ENCODE data around the gene WDPCP. TPM values are rescaled to one million over a fixed set of nuclear protein-coding genes. Genes with fewer than 3 reads are reported as not detected.
"Not testable (repeated sequence)": the region's sequence is repeated elsewhere in the genome, so short reads cannot be mapped to it uniquely, and the experiment has no call there.

Gene WDPCP
- total and polyA plus RNA-seq, 9 donors: 4.0 to 29.6 (median 15.6) TPM

DNA sequence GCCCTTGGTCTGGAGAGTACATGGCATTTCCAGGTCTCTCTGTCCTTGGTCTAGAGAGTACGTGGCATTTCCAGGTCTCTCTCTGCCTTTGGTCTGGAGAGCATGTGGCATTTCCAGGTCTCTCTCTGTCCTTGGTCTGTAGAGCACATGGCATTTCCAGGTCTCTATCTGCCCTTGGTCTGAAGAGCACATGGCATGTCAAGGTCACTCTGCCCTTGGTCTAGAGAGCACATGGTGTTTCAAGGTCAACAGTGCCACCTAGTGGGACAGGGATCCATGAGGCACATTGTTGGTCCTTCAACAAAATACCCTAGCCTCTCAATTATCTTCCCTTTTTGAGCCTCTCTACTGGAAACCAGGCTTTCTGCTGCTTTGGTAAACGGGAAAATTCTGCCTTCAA, 287.4 kb downstream of the WDPCP start:
- WGBS, 3 donors: 89 to 98% (median 96%) methylated on average over 2 of the region's 2 CpGs
- intact Hi-C loops (cut with DNase I): no loop called here
- Histone ChIP-seq H3K27me3 (no peaks in the 10 kb centered on the region), H3K36me3 (no peaks in the 10 kb centered on the region), H3K9me3 (peaks cover 6 to 21% of the 10 kb centered on the region in 2 donors), H3K4me3 (no peak overlapping the region), H3K4me1 (ENCODE audit: insufficient read depth) (no peaks in the 10 kb centered on the region), H3K27ac (no peak overlapping the region)
- no peak for TF ChIP-seq POLR2A (IDR thresholded peaks at IDR 0.05)
- no peak for TF ChIP-seq EP300 (IDR thresholded peaks at IDR 0.05)
- TF ChIP-seq CTCF (IDR thresholded peaks at IDR 0.05): no peak
- DNase-seq: no peak

DNA sequence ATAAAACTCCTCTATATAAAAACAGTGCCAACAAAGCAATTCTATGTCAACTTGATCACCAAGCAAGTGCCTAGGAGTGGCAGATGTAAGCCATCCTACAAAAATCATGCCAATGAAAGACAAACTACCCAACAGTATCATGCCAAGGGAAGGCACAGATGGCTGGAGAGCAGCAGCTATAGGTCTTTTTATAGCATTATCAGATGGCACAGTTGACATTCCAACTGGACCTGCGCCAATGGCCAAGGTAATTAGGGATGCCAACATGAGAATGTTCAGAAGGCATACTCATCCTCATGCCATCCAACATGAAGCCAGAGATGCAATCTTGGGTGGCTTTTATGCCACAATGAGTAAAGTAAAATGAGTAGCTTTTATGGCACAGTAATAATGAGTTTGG, 300.3 kb downstream of the WDPCP start:
- H3K27ac ChIP-seq: no peak overlapping the region
- no peaks in the 10 kb centered on the region for H3K27me3 ChIP-seq
- no peaks in the 10 kb centered on the region for H3K4me1 ChIP-seq (ENCODE audit: insufficient read depth)
- DNase-seq: no peak
- no peak for TF ChIP-seq EP300 (IDR thresholded peaks at IDR 0.05)
- TF ChIP-seq POLR2A (IDR thresholded peaks at IDR 0.05): no peak
- no peak for TF ChIP-seq CTCF (IDR thresholded peaks at IDR 0.05)
- intact Hi-C loops (cut with DNase I): no loop called here
- 89 to 100% (median 98%) methylated on average over 1 of the region's 1 CpG for WGBS, 3 donors
- no peak overlapping the region for H3K4me3 ChIP-seq
- H3K9me3 ChIP-seq: no peaks in the 10 kb centered on the region
- no peaks in the 10 kb centered on the region for H3K36me3 ChIP-seq

DNA sequence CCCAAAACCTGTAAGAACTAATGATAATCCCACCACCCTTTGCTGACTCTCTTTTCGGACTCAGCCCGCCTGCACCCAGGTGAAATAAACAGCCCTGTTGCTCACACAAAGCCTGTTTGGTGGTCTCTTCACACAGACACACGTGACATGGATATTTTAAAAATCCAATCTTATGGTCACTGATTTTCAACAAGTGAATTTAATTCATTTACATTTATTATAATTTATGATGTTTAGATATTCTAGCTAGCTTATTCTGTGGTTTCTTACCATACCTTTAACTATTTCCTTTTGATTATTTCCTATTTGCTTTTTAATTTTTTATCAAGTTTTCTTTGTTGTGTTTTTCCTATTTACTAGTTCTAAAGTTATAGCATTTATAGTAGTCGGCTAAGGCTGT, 301.8 kb downstream of the WDPCP start:
- H3K36me3 ChIP-seq; H3K27ac ChIP-seq; intact Hi-C loops (cut with DNase I); H3K9me3 ChIP-seq; H3K27me3 ChIP-seq; DNase-seq; H3K4me3 ChIP-seq; H3K4me1 ChIP-seq (ENCODE audit: insufficient read depth): not testable (repeated sequence)
- WGBS, 3 donors: 92 to 98% (median 95%) methylated on average over 4 of the region's 4 CpGs

DNA sequence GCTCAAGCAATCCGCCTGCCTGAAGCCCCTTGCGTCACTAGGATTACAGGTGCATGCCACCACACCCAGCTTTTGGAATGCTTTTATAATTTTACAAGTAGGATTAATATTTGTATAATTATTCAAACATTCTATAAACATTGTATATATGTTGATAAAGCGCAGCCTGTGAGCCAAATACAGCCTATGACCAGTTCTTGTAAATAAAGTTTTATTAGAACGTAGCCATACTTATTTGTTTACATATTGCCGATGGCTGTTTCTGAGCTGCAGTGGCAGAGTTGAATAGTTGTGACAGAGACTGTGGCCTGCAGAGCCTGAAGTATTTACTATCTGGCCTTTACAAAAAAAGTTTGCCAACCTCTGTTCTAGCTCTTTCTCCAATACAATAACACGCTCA, 305.0 kb downstream of the WDPCP start:
- intact Hi-C loops (cut with DNase I): loop anchor here in 1 of 4 donors (1.0 kb wide), 1 partner anchor 25 kb away; no protein-coding TSS in a partner anchor
- H3K27me3 ChIP-seq: no peaks in the 10 kb centered on the region
- no peaks in the 10 kb centered on the region for H3K36me3 ChIP-seq
- no peaks in the 10 kb centered on the region for H3K4me1 ChIP-seq (ENCODE audit: insufficient read depth)
- H3K27ac ChIP-seq: no peak overlapping the region
- H3K9me3 ChIP-seq: peaks cover 0 to 3% of the 10 kb centered on the region in 2 donors
- no peak for DNase-seq
- WGBS, 3 donors: 93 to 97% (median 94%) methylated on average over 6 of the region's 6 CpGs
- no peak overlapping the region for H3K4me3 ChIP-seq
- TF ChIP-seq CTCF (IDR thresholded peaks at IDR 0.05): no peak
- TF ChIP-seq EP300 (IDR thresholded peaks at IDR 0.05): no peak
- TF ChIP-seq POLR2A (IDR thresholded peaks at IDR 0.05): no peak

DNA sequence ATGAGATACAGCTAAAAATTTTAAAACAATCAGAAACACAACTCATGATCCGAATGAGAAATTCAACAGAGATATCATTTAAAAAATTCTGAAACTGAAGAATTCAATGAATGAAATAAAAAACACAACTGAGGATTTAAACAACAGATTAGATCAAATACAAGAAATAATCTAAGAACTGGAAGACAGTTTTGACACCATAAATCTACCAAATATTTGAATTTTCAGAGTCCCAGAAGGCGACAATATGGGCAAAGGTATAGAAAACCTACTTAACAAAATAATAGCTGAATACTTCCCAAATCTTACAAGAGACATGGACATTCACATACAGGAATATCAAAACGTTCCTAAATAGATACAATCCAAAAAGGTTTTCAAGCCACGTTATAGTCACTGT, 315.7 kb downstream of the WDPCP start:
- no peak for DNase-seq
- TF ChIP-seq CTCF (IDR thresholded peaks at IDR 0.05) (no peak), POLR2A (IDR thresholded peaks at IDR 0.05) (no peak), EP300 (IDR thresholded peaks at IDR 0.05) (no peak)
- Histone ChIP-seq H3K27me3 (no peaks in the 10 kb centered on the region), H3K9me3 (peaks cover 0 to 8% of the 10 kb centered on the region in 2 donors), H3K36me3 (no peaks in the 10 kb centered on the region), H3K27ac (no peak overlapping the region), H3K4me3 (no peak overlapping the region), H3K4me1 (ENCODE audit: insufficient read depth) (no peaks in the 10 kb centered on the region)
- WGBS, 3 donors: 93 to 98% (median 93%) methylated on average over 4 of the region's 4 CpGs
- intact Hi-C loops (cut with DNase I): no loop called here

All from ovary (tissue), 9 donors.